A673 (cell line): ENCODE measurements around the gene DHRS9.

ENCODE experiments used
- CTCF ChIP-seq: fragments of 300-800, 200-600 bp; sonication (generic); conservative IDR thresholded peaks from 2 replicates; pipeline ENCODE4 v1.5.1; 2017; ENCODE audit warnings: low read depth, mild to moderate bottlenecking, antibody characterized with exemption, low read length, moderate library complexity, mixed read lengths
- EZH2 ChIP-seq: fragments of 200-600 bp; sonication (generic); IDR thresholded peaks from 2 replicates; pipeline ENCODE4 v1.6.1; 2017; ENCODE audit warnings: borderline replicate concordance, low read depth, mild to moderate bottlenecking, mixed read lengths, antibody characterized with exemption, low read length; ENCODE audit not compliant: poor library complexity, severe bottlenecking

- no peak for TF ChIP-seq CTCF
- no peak for TF ChIP-seq EZH2
Observed at GRCh38 chr2:169034984-169035544, 34.3 kb upstream of the DHRS9 start.
